ENCODE measurements around the gene RNF224. TPM values are rescaled to one million over a fixed set of nuclear protein-coding genes. Genes with fewer than 3 reads are reported as not detected.

RNF224 gene
- total and polyA plus RNA-seq, 10 of the 15 experiments (the other 5 are each of a cell fraction or from before 2014, with no cell fraction given), result not detected

DNA sequence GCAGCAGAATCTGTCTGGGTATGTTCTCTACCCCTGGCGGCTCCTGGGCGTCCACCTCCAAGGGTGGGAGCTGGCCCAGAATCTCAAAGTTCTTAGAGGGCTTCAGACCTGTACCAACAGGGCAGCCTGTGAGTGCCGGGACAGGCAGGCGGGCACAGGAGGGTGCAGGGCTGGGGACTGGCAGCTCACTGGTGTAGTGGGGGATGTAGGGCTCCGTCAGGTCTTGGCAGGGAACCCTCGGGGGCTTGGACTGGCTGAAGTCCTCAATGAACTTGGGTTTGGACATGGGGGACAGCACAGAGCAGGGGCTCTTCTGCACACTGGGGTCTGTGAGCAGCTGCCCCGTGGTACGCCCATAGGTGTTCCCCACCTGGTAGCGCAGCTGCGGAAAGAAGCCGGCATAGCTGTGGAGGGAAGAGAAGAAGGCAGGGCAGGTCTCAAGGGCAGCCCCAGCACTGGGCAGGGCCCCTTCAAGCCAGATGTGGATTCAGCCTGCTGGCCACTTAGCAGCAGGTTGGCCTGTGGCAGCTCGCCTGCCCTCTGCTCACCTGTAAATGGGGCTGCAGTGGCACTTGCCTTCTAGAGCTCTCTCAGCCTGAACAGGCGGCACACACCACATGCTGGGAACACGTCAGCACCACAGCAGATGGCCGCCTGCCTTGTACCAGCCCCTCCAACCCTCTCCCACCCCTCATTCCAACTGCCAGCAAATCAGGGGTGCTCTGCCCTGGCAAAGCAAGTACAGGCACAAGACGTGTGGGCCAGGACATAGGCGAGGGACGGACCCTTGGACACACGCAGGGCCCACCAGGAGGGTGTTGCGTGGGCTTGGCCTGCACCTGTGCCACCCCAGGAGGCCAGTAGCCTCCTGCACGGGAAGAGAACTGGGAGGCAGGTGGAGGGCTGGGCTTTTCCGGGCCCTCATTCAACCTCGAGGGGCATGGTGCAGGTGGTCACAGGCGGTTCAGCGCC is 18.4 kb downstream of the RNF224 start:
- Histone ChIP-seq H3K79me2 (ENCODE audit: control insufficient read depth, insufficient read depth, low read length) (peaks cover 24% of the 10 kb centered on the region), H3K9ac (ENCODE audit: control insufficient read depth, insufficient read depth, low read length) (no peak overlapping the region), H3K36me3 (ENCODE audit: control insufficient read depth in 2 of 2, insufficient read depth in 2 of 2, low read length in 1 of 2) (peaks cover 8 to 14% of the 10 kb centered on the region in 2 experiments), H3K4me3 (no peak overlapping the region), H3K9me3 (replicated peaks; ENCODE audit: control insufficient read depth, insufficient read depth, low read length) (no peaks in the 10 kb centered on the region), H3K27me3 (replicated peaks in 1 of 2; ENCODE audit: control insufficient read depth in 2 of 2, insufficient read depth in 2 of 2, low read length in 1 of 2) (no peaks in the 10 kb centered on the region), H2AFZ (ENCODE audit: control insufficient read depth, low read depth, low read length) (no peak overlapping the region), H3K4me2 (ENCODE audit: control insufficient read depth, insufficient read depth) (no peak overlapping the region), H3K4me1 (ENCODE audit: control insufficient read depth, insufficient read depth, low read length) (peaks cover 19% of the 10 kb centered on the region), H4K20me1 (ENCODE audit: control insufficient read depth, insufficient read depth) (peaks cover 4% of the 10 kb centered on the region; the same call in 1 of the 2 replicates), H3K27ac (ENCODE audit: control insufficient read depth, insufficient read depth) (no peak overlapping the region)
- ATAC-seq (no peak), DNase-seq (ENCODE audit: low read depth, low spot score) (no peak), FAIRE-seq (no peak)
- ChIA-PET CTCF (no interaction called here), RAD21 (ENCODE audit: unreplicated experiment) (no interaction called here), POLR2A (no interaction called here), SMC1A (ENCODE audit: uncharacterized antibody, unreplicated experiment) (no interaction called here)
- no TSS peak for BruUV-seq (replicated peaks)
- in situ Hi-C loops (cut with MboI), result no loop called here
- intact Hi-C loops (cut with micrococcal nuclease; ENCODE audit: unreplicated experiment), result no loop called here
- WGBS (ENCODE audit: insufficient coverage, insufficient replicate concordance, low lambda C conversion rate, missing lambda C conversion rate), result 56% methylated on average over 25 of the region's 25 CpGs
- TF ChIP-seq, protein P1, sequence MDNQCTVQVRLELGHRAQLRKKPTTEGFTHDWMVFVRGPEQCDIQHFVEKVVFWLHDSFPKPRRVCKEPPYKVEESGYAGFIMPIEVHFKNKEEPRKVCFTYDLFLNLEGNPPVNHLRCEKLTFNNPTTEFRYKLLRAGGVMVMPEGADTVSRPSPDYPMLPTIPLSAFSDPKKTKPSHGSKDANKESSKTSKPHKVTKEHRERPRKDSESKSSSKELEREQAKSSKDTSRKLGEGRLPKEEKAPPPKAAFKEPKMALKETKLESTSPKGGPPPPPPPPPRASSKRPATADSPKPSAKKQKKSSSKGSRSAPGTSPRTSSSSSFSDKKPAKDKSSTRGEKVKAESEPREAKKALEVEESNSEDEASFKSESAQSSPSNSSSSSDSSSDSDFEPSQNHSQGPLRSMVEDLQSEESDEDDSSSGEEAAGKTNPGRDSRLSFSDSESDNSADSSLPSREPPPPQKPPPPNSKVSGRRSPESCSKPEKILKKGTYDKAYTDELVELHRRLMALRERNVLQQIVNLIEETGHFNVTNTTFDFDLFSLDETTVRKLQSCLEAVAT (IDR thresholded peaks at IDR 0.05), result no peak
- TF ChIP-seq TAF1 (IDR thresholded peaks at IDR 0.05; ENCODE audit: borderline replicate concordance, low read depth, low read length) (no peak), SIX5 (IDR thresholded peaks at IDR 0.05; ENCODE audit: low read depth, low read length, severe bottlenecking) (no peak), KAT2A (conservative IDR thresholded peaks at IDR 0.05; ENCODE audit: control insufficient read depth, low read depth, low read length) (no peak), RELA (IDR thresholded peaks at IDR 0.05; ENCODE audit: borderline replicate concordance, partially characterized antibody) (no peak), NFXL1 (IDR thresholded peaks at IDR 0.05; ENCODE audit: borderline replicate concordance) (no peak), GABPA (IDR thresholded peaks at IDR 0.05; ENCODE audit: low read depth) (no peak), FOS (IDR thresholded peaks at IDR 0.05; ENCODE audit: borderline replicate concordance, extremely low read depth, insufficient read length) (no peak), BMI1 (IDR thresholded peaks at IDR 0.05; ENCODE audit: borderline replicate concordance) (no peak), CBX3 (IDR thresholded peaks at IDR 0.05; ENCODE audit: borderline replicate concordance, low read depth) (no peak), CREB1 (IDR thresholded peaks at IDR 0.05; ENCODE audit: low read depth) (no peak), ZNF207 (IDR thresholded peaks at IDR 0.05; ENCODE audit: borderline replicate concordance) (no peak), SUZ12 (IDR thresholded peaks at IDR 0.05; ENCODE audit: unreplicated experiment) (no peak), NFIC (IDR thresholded peaks at IDR 0.05; ENCODE audit: low read depth, low read length) (no peak), MEF2A (IDR thresholded peaks at IDR 0.05; ENCODE audit: insufficient read depth, low read depth, low read length) (no peak), PML (IDR thresholded peaks at IDR 0.05; ENCODE audit: low read length) (no peak)
- TF ChIP-seq, protein P2, sequence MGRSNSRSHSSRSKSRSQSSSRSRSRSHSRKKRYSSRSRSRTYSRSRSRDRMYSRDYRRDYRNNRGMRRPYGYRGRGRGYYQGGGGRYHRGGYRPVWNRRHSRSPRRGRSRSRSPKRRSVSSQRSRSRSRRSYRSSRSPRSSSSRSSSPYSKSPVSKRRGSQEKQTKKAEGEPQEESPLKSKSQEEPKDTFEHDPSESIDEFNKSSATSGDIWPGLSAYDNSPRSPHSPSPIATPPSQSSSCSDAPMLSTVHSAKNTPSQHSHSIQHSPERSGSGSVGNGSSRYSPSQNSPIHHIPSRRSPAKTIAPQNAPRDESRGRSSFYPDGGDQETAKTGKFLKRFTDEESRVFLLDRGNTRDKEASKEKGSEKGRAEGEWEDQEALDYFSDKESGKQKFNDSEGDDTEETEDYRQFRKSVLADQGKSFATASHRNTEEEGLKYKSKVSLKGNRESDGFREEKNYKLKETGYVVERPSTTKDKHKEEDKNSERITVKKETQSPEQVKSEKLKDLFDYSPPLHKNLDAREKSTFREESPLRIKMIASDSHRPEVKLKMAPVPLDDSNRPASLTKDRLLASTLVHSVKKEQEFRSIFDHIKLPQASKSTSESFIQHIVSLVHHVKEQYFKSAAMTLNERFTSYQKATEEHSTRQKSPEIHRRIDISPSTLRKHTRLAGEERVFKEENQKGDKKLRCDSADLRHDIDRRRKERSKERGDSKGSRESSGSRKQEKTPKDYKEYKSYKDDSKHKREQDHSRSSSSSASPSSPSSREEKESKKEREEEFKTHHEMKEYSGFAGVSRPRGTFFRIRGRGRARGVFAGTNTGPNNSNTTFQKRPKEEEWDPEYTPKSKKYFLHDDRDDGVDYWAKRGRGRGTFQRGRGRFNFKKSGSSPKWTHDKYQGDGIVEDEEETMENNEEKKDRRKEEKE (IDR thresholded peaks at IDR 0.05), result no peak
- TF ChIP-seq, protein P3, sequence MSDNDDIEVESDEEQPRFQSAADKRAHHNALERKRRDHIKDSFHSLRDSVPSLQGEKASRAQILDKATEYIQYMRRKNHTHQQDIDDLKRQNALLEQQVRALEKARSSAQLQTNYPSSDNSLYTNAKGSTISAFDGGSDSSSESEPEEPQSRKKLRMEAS (IDR thresholded peaks at IDR 0.05; ENCODE audit: low read depth, low read length), result no peak

Measured in GM12878 (cell line).